ENCODE measurements around the gene PRCP.

DNA sequence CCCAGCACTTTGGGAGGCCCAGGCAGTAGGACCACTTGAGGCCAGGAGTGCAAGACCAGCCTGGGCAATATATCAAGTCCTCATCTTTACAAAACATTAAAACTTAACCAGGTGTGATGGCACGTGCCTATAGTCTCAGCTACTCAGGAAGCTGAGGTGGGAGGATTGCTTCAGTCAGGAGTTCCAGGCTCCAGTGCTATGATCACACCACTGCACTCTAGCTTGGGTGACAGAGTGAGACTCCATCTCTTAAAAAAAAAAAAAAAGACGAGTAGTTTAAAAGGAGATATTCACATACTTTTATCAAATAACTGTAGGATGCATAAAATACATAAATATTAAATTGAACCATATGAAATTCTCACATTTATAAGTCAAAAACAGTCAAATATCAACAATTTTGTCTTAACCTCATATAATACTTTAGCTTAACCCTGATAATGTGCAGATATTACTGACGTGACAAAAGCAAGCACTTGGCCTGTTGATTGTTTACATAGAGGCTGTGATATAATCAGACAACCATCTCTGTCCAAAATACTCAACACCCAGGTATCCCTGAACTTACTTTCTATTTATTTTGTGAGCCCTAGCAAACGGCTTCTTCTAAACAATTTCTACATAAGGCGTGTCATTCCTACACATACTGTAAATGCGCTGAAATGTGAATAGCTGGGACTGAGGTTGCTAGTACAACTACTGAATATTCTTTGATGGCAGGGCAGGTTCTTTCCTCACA is 57.0 kb downstream of the PRCP start:
- TF ChIP-seq CTCF (IDR thresholded peaks at IDR 0.05): no peak
- no peak for TF ChIP-seq POLR2A (IDR thresholded peaks at IDR 0.05)
- no peak for TF ChIP-seq EP300 (IDR thresholded peaks at IDR 0.05)

Measured in ovary (tissue), 3 donors.